ENCODE data around the gene MAGED4.
"Not testable (repeated sequence)": the region's sequence is repeated elsewhere in the genome, so short reads cannot be mapped to it uniquely, and the experiment has no call there.

The MAGED4 gene

GRCh38 chrX:52184440-52185077 is at the start of gene MAGED4:
MAGED4 (plus strand) TSS chrX:52184888; CDS start chrX:52185923, 1,035 bp downstream.
- DNase-seq (ENCODE audit: low read depth, low spot score): not testable (repeated sequence)

DNA sequence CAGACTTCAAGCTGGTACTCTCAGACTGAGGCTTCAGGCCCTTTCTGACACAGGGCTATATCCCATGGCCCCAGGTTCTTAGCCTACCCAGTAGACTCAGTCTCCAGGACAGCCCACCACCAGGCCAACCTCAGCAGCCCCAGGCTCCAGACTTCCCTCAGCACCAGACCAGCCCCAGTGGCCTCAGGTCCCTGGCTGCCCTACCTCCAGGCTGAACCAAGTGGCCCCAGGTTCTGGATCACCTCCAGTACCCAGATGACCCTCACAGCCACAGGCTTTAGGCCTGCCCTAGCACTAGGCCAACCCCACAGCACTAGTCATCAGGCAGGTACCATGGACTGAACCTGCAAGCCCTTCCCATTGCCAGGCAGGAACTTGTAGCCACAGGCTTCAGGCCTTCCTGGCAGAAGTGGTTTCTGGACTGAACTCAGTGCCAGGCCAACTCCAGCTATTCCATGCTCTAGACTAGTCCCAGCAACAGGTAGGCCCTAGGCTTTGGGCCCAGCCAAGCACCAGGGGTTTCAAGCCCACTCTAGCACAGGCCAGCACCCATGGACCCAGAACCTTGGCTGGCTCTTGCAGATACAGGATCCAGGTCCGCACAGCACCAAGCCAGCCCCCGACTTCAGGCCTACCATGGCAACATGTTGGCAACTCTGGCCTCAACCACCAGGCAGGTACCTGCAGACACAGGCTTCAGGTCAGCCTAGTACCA is 45.7 kb upstream of the MAGED4 start:
- DNase-seq (ENCODE audit: low read depth, low spot score): no peak

- no peak for DNase-seq (ENCODE audit: low read depth, low spot score)
These were observed 45.2 kb upstream of the MAGED4 start for GRCh38 chrX:52139545-52139895.

DNA sequence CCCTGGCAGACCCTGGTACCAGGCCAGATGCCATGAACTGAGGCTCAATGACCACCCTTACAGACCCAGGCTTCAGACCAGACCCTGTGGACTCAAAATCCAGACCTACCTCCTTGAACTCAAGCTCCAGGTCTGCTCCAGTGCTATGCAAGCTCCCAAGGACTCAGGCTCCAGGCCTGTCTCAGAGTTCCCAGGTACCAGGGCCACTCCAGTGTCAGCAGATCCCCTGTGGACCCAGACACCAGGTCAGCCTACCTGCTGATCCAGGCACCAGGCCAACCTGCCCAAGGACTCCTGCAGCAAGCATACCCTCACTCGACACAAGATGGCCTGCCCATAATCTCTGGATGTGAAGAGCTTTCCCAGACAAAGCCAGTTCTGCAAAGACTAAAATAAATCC is 44.7 kb upstream of the MAGED4 start:
- DNase-seq (ENCODE audit: low read depth, low spot score): no peak

DNA sequence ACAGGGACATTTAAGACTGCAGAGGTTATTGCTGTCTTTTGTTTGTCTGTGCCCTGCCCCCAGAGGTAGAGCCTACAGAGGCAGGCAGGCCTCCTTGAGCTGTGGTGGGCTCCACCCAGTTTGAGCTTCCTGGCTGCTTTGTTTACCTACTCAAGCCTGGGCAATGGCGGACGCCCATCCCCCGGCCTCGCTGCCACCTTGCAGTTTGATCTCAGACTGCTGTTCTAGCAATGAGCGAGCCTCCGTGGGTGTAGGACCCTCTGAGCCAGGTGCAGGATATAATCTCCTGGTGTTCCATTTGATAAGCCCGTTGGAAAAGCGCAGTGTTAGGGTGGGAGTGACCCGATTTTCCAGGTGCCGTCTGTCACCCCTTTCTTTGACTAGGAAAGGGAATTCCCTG is 34.0 kb upstream of the MAGED4 start:
- DNase-seq (ENCODE audit: low read depth, low spot score): not testable (repeated sequence)

DNA sequence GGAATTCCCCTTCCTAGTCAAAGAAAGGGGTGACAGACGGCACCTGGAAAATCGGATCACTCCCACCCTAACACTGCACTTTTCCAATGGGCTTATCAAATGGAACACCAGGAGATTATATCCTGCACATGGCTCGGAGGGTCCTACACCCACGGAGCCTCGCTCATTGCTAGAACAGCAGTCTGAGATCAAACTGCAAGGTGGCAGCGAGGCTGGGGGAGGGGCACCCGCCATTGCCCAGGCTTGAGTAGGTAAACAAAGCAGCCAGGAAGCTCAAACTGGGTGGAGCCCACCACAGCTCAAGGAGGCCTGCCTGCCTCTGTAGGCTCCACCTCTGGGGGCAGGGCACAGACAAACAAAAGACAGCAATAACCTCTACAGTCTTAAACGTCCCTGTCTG is 24.5 kb upstream of the MAGED4 start:
- not testable (repeated sequence) for DNase-seq (ENCODE audit: low read depth, low spot score)

DNA sequence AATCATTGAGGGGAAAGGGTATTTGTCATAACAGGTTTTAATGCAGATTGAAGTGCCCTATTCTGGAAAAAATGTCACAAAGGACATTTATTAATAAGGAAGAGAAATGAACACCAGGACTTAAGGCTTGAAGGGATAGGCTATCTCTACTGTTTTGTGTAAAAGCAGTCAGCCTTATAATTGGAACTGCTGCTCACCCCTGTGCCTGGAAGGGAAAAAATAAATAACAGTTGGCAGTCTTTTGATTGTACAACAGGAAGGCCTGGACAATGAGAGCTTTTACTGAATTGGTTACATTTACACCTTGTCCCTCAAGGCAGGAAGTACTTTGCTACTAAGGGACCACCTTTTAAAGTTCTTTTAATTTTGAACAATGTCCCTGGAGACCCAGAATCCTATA is 17.8 kb upstream of the MAGED4 start:
- DNase-seq (ENCODE audit: low read depth, low spot score): no peak

DNA sequence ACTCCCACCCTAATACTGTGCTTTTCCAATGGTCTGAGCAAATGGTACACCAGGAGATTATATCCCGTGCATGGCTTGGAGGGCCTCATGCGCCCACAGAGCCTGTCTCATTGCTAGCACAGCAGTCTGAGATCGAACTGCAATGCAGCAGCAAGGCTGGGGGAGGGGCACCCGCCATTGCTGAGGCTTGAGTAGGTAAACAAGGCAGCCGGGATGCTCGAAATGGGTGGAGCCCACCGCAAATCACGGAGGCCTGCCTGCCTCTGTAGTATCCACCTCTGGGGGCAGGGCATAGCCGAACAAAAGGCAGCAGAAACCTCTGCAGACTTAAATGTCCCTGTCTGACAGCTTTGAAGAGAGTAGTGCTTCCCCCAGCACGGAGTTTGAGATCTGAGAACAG is 13.6 kb upstream of the MAGED4 start:
- DNase-seq (ENCODE audit: low read depth, low spot score): not testable (repeated sequence)

DNA sequence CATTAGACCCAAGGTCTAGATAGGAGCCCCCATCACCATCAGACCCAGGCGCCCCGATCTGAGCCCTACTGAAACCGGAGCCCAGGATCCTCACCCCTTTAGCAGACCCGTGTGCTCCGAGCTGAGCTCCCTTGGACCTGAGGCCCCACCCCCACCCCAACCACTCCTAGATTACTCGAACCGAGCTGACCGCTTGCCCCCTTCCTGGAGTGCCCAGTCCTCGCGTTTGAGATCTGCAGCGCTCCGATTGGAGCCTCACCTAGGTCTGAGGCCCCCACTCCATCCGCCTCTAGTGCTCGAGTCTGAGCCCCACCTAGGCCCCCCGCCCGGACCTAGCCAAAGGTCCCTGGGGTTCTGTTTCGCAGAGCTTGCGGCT is 378 bp downstream of the MAGED4 start:
- DNase-seq (ENCODE audit: low read depth, low spot score): not testable (repeated sequence)

- DNase-seq (ENCODE audit: low read depth, low spot score): not testable (repeated sequence)
These were observed 26.7 kb downstream of the MAGED4 start for GRCh38 chrX:52211405-52211804.

DNA sequence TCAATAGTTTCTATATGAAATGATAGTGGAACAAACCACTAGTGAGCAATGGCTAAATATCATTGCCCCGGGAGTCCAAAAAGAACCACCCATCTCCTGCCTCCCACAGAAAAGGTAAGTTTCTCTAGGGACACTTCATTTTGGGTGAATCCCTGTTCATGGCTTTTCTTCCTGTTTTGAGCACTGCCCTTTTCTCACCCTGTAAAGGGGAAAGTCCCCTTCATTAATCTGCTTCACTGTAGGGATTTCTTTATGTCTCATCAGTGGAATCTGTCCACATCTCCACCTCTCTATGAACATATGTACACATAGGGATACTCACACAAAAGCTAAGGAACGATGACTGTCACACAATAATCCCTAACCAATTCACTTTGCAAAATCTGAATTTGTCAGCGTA is 28.6 kb downstream of the MAGED4 start:
- no peak for DNase-seq (ENCODE audit: low read depth, low spot score)

DNA sequence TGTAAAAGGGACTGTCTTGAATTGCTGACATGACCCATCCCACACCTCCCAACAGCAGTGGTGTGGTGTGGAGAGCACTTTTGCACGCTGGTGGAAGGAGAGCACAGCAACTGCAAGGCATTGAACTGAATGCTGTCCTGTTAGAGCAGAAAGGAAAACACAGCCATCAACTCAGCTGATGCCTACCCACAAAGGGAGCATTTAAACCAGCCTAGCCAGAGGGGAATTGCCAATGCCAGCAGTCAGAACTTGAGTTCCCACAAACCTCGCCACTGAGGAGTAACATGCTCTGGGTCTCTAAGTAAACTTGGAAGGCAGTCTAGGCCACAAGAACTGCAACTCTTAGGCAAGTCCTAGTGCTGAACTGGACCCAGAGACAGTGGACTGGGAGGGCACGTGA is 31.9 kb downstream of the MAGED4 start:
- DNase-seq (ENCODE audit: low read depth, low spot score): no peak

DNA sequence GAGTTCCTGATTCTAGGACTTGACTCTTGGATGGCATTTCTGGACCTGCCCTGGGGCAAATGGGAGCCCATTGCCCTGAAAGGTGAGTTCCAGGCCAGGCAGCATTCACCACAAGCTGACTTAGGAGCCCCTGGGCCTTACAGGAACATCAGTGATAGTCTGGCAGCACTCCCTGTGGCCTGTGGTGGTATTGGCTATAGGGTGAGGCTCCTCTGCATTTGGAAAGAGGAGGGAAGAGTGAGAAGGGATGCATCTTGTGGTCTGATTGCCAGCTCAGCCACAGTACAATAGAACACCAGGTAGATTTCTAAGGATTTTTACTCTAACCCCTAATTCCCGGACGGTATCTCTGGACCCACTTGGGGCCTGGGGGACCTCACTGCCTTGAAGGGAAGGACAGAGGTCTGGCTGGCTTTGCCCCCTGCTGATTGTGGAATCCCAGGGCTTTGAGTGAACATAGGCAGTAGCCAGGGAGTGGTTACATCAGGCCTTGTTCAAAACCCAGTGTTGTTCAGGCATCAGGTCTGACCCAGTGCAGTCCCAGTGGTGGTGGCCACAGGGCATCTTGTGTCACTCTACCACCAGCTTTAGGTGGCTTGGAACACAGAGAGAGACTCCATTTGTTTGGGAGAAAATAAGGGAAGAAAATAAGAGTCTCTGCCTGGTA is 32.9 kb downstream of the MAGED4 start:
- DNase-seq (ENCODE audit: low read depth, low spot score): no peak

- no peak for DNase-seq (ENCODE audit: low read depth, low spot score)
These were observed 36.2 kb downstream of the MAGED4 start for GRCh38 chrX:52220936-52221335.
